Skeletal muscle satellite cell (primary cell): ENCODE measurements around the gene HPCAL1.

Source experiments
- H3K27me3 ChIP-seq: 2 replicates; pipeline ENCODE4 v1.7.0; 2013; ENCODE audit warnings: low read length; ENCODE audit not compliant: control insufficient read depth, insufficient read depth
- H3K36me3 ChIP-seq: 2 replicates; pipeline ENCODE4 v1.7.0; 2013; ENCODE audit warnings: mild to moderate bottlenecking, control low read depth, low read length; ENCODE audit not compliant: insufficient read depth
- H3K4me1 ChIP-seq: 2 replicates; pipeline ENCODE4 v1.7.0; 2013; ENCODE audit warnings: low read length; ENCODE audit not compliant: control insufficient read depth, insufficient read depth
- H3K4me2 ChIP-seq: 2 replicates; pipeline ENCODE4 v1.7.0; 2013; ENCODE audit warnings: mild to moderate bottlenecking, low read length
- H3K4me3 ChIP-seq: 2 replicates; pipeline ENCODE4 v1.7.0; 2013; ENCODE audit warnings: low read length
- H3K9ac ChIP-seq: 2 replicates; pipeline ENCODE4 v1.7.0; 2013; ENCODE audit warnings: mild to moderate bottlenecking, low read depth, low read length, moderate library complexity
- H3K9me3 ChIP-seq: replicated peaks from 2 replicates; pipeline ENCODE4 v1.7.0; 2013; ENCODE audit warnings: mild to moderate bottlenecking, control low read depth, low read length

The HPCAL1 gene

DNA sequence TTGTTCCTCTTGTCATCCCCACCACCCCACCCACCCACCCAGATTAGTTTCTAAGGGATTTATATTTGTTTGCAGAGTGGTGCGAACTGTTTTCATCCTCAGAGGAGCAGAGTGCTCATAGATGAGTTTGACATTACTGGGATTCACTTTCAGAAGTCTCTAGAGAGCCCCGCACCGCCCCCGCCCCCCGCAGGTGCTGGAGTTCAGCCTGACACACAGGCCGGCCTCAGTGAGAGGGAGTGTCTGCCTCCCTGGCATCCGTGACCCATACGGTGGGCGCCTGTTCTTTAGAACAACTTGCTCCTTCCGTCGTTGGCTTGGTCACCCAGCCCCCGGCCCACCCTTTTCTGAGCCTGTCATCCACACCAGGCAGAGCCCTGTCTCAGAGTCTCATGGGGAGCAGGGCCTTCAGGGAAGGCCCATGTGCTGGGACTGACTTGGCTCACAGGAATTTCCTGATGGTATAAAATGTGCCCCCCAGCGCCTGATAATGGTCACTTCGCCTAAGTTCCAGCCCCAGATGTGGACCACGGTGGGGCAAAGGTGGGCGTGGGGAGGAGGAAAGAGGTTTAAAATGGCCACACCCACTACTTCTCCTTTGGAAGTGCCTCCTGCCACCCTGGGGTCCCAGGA is 44.3 kb downstream of the HPCAL1 start:
- Histone ChIP-seq H3K4me1 (peaks cover 45% of the 10 kb centered on the region), H3K4me3 (no peak overlapping the region), H3K9me3 (no peaks in the 10 kb centered on the region), H3K36me3 (peaks cover 4% of the 10 kb centered on the region), H3K9ac (peak overlapping the region; percentile 1), H3K27me3 (no peaks in the 10 kb centered on the region), H3K4me2 (peak overlapping the region; percentile 4)

- Histone ChIP-seq H3K4me1 (peaks cover 40% of the 10 kb centered on the region), H3K4me2 (peak overlapping the region; percentile 4), H3K27me3 (no peaks in the 10 kb centered on the region), H3K36me3 (peaks cover 4% of the 10 kb centered on the region), H3K4me3 (no peak overlapping the region), H3K9ac (peak overlapping the region; percentile 1), H3K9me3 (no peaks in the 10 kb centered on the region)
These were observed 44.9 kb downstream of the HPCAL1 start for GRCh38 chr2:10347562-10347948.

DNA sequence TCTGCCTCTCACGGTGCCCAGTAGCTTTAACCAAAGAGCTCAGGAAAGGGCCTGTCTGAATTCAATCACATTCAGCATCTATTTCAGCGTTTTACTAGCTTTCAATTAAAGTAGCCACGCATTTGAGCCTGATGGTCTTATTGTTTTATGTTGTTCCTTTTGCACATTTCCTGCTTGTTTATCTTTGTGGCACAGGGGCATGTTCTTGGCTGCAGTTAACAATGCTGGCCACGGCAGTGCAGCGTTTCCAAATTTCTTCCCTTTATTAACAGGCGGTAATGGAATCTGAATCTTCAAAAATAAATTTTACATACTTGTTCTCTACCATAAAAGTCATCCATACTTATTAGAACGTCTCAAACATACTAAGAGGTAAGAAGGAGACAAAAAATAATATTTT is 46.2 kb downstream of the HPCAL1 start:
- H3K9ac ChIP-seq = no peak overlapping the region
- no peak overlapping the region for H3K4me2 ChIP-seq

GRCh38 chr2:10350761-10351160 is 48.1 kb downstream of the HPCAL1 start:
- Histone ChIP-seq H3K36me3 (peaks cover 8% of the 10 kb centered on the region), H3K4me1 (peaks cover 17% of the 10 kb centered on the region), H3K9ac (no peak overlapping the region), H3K9me3 (no peaks in the 10 kb centered on the region), H3K4me2 (no peak overlapping the region), H3K27me3 (no peaks in the 10 kb centered on the region), H3K4me3 (no peak overlapping the region)

More for the DNA sequence above, 46.2 kb downstream of the HPCAL1 start:
- peaks cover 4% of the 10 kb centered on the region for H3K36me3 ChIP-seq
- H3K27me3 ChIP-seq = no peaks in the 10 kb centered on the region
- H3K4me3 ChIP-seq = no peak overlapping the region
- peaks cover 27% of the 10 kb centered on the region for H3K4me1 ChIP-seq
- no peaks in the 10 kb centered on the region for H3K9me3 ChIP-seq

- H3K4me3 ChIP-seq = no peak overlapping the region
- H3K27me3 ChIP-seq = no peaks in the 10 kb centered on the region
- H3K9me3 ChIP-seq = no peaks in the 10 kb centered on the region
- peaks cover 9% of the 10 kb centered on the region for H3K36me3 ChIP-seq
- H3K4me2 ChIP-seq = no peak overlapping the region
- peaks cover 12% of the 10 kb centered on the region for H3K4me1 ChIP-seq
- H3K9ac ChIP-seq = no peak overlapping the region
These were observed 49.7 kb downstream of the HPCAL1 start for GRCh38 chr2:10352361-10352760.

DNA sequence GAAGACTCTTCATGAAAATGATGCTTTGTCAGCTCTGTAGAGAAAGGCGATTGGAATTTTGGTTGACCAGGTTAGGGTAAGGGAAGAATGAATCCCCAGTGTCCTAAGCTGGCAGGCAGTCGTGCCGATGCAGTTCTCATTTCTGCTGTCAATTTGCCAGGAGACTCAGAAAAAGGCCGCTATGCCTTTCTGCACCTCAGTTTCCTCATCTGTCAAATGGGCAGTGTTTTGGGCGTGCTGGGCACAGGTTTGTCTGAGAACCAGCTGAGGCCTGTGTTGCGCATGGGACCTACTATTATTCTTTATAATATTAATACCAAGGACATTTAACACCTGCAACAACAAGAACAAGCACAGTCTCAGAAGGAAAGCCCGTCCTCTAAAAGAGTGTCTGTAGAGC is 50.3 kb downstream of the HPCAL1 start:
- no peak overlapping the region for H3K4me3 ChIP-seq
- H3K9ac ChIP-seq = no peak overlapping the region
- no peaks in the 10 kb centered on the region for H3K9me3 ChIP-seq
- no peaks in the 10 kb centered on the region for H3K27me3 ChIP-seq
- no peak overlapping the region for H3K4me2 ChIP-seq
- peaks cover 6% of the 10 kb centered on the region for H3K4me1 ChIP-seq
- H3K36me3 ChIP-seq = peaks cover 9% of the 10 kb centered on the region

DNA sequence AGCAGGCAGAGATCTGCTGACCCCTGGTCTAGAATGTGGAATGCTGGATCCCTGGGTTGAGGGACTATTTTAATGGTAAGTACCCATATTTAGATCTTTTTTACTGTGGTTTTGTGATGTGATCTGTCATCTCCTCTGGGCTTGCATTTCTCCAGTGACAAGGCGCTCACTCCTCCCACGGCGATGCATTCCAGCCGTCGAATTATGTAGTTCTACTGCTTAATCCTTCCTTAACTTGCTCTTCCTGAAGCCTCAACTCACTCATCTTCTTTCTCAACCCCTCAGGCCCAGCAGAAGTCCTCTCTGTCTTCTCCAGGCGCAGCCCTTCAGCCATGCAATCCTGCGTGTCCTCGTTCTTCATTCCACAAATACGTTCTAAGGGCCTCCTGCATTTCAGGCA is 51.2 kb downstream of the HPCAL1 start:
- Histone ChIP-seq H3K9ac (no peak overlapping the region), H3K4me1 (peaks cover 2% of the 10 kb centered on the region), H3K9me3 (no peaks in the 10 kb centered on the region), H3K4me2 (no peak overlapping the region), H3K36me3 (peaks cover 17% of the 10 kb centered on the region), H3K27me3 (no peaks in the 10 kb centered on the region), H3K4me3 (no peak overlapping the region)

- Histone ChIP-seq H3K36me3 (peaks cover 19% of the 10 kb centered on the region), H3K4me1 (no peaks in the 10 kb centered on the region), H3K4me2 (no peak overlapping the region), H3K9ac (no peak overlapping the region), H3K4me3 (no peak overlapping the region), H3K9me3 (no peaks in the 10 kb centered on the region), H3K27me3 (no peaks in the 10 kb centered on the region)
These were observed 51.7 kb downstream of the HPCAL1 start for GRCh38 chr2:10354399-10354798.

DNA sequence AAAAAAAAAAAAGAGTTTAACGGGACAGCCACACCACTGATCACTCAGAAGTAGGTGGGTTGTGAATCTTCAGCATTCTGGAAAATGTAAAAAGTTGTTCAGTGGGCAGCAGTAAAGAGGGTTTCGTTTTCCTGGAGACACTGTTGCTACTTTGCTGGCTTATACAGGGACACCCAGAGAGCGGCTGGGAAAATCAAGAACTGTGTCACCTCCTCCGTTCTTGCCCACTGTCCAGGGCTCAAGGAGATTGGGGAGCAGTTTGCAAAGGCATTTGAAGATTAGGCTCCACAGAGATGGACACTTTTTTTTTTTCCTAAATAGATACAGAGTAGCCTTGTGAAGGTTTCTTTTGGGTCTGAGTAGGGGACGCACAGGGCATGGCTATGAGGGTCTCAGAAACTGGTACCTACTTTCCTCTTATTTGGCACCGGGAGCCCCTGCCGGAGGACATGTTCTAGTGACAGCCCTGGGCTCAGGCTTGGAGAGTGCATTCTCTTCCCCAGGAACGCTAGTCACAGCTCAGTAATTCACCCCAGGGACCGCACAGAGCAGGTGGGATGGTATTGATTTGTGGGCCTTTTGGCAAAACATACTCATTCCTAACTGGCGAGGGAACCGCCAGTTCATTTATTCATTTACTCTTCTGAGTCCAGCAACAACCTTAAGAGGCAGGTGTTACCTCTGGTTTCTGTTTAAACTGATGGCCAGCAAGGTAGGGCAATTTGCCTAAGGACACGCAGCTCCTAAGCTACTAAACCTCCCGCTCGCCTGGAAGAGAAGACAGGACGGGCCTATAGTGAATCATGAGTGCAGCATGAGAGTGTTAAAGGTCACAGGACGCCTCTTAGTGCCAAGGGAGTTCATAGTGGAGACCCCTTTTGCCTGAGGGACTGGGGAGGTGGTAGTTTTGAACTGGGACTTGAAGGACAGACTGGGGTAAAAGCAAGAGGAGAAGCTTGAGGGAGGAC is 53.1 kb downstream of the HPCAL1 start:
- Histone ChIP-seq H3K9ac (no peak overlapping the region), H3K36me3 (peaks cover 24% of the 10 kb centered on the region), H3K4me1 (peaks cover 1% of the 10 kb centered on the region), H3K9me3 (no peaks in the 10 kb centered on the region), H3K4me2 (no peak overlapping the region), H3K4me3 (no peak overlapping the region), H3K27me3 (no peaks in the 10 kb centered on the region)

DNA sequence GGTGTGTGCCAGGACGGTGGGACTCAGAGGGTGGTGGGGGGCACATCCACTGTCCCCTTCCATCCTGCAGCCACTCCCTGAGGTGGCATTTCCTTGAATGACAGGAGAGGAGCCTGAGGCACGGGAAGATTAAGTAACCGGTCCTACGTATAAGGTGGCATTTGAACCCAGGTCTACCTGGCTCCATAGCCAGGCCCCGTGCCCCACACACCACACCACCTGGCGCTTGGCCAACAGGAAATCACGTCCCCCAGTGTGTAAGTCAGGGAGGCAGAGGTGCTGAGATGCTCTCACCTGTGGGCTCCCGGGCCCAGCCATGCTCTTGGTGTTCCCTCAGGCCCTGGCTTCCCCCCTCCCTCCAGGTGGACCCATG is 53.7 kb downstream of the HPCAL1 start:
- Histone ChIP-seq H3K36me3 (peaks cover 24% of the 10 kb centered on the region), H3K27me3 (no peaks in the 10 kb centered on the region), H3K4me2 (no peak overlapping the region), H3K9me3 (no peaks in the 10 kb centered on the region), H3K4me1 (peaks cover 7% of the 10 kb centered on the region), H3K4me3 (no peak overlapping the region), H3K9ac (no peak overlapping the region)

GRCh38 chr2:10357193-10358169 is 54.8 kb downstream of the HPCAL1 start:
- Histone ChIP-seq H3K9ac (no peak overlapping the region), H3K4me1 (peaks cover 7% of the 10 kb centered on the region), H3K4me2 (no peak overlapping the region), H3K27me3 (no peaks in the 10 kb centered on the region), H3K36me3 (peaks cover 27% of the 10 kb centered on the region), H3K9me3 (no peaks in the 10 kb centered on the region), H3K4me3 (no peak overlapping the region)
